Spinal cord (tissue), 10 donors: ENCODE measurements around the gene SAMSN1. TPM values are rescaled to one million over a fixed set of nuclear protein-coding genes. Genes with fewer than 3 reads are reported as not detected.
"Not testable (repeated sequence)": the region's sequence is repeated elsewhere in the genome, so short reads cannot be mapped to it uniquely, and the experiment has no call there.

Experiments used
- DNase-seq, 6 donors: peaks; one replicate each; pipeline versions ENCODE4 v3.0.0 to v3.0.0-alpha.2; 2013 to 2015; ENCODE audit warnings: low spot score in 6 of 6, low read depth in 4 of 6
- H3K27ac ChIP-seq: one replicate; pipeline ENCODE4 v1.5.1; 2013; ENCODE audit warnings: low read depth, low read length, control low read depth
- H3K27me3 ChIP-seq: one replicate; pipeline ENCODE4 v1.6.1; 2013; ENCODE audit warnings: low read length; ENCODE audit not compliant: control insufficient read depth, insufficient read depth
- H3K36me3 ChIP-seq: one replicate; pipeline ENCODE4 v1.6.1; 2013; ENCODE audit warnings: low read length; ENCODE audit not compliant: control insufficient read depth, insufficient read depth
- H3K4me1 ChIP-seq: one replicate; pipeline ENCODE4 v1.6.1; 2013; ENCODE audit warnings: low read length; ENCODE audit not compliant: control insufficient read depth, insufficient read depth
- H3K4me3 ChIP-seq: one replicate; pipeline ENCODE4 v1.5.1; 2013; ENCODE audit warnings: low read depth, low read length, control low read depth
- H3K9me3 ChIP-seq: one replicate; pipeline ENCODE4 v1.6.1; 2013; ENCODE audit warnings: low read length; ENCODE audit not compliant: control insufficient read depth, insufficient read depth
- WGBS: methylation state at CpG from one replicate; pipeline ENCODE4 v1.1.5; 2013; ENCODE audit warnings: missing lambda C conversion rate; ENCODE audit not compliant: insufficient coverage; 5-methylcytosine and 5-hydroxymethylcytosine counted together
- polyA plus RNA-seq, 2 donors: library from polyadenylated mRNA; unstranded; fragments of 120-200 nt; gene quantifications; one replicate each; pipeline ENCODE4 v1.2.1, GENCODE V29; 2013; ENCODE audit not compliant: insufficient read length in 2 of 2
- total RNA-seq, 2 donors: library from RNA; depleted of rRNA in 1 of 2; stranded (reverse); fragments of 120-200 nt in 1 of 2; fragments of >200 nt in 1 of 2; gene quantifications; one replicate each; pipeline versions ENCODE4 v1.2.3 to v1.2.4, GENCODE V29; 2013 to 2014
- donor health status: healthy.

SAMSN1 gene
- total and polyA plus RNA-seq, 4 donors: 8.5 to 22.4 (median 12.3) TPM

DNA sequence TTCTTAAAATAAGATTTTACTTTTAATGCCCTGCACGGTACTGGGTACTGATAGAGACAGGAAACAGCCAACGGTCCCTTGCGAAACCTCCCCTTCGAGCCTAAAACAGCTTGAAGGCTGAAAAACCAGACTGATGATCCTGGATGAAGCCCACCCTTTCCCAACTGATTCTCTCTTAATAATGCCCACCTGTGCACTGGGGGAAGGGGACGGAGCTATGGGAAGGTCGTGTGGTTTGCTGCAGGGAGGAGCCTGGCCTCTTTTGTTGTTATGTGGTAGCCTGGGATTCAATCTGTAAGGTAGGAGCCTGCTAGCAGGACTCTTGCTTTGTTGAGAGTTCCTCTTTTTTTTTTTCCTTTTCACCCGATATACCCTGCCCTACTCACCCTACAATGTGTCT lies 25.6 kb downstream of the SAMSN1 start:
- DNase-seq: no peak
- Histone ChIP-seq H3K9me3 (no peaks in the 10 kb centered on the region), H3K36me3 (no peaks in the 10 kb centered on the region), H3K27me3 (no peaks in the 10 kb centered on the region), H3K27ac (no peak overlapping the region), H3K4me1 (no peaks in the 10 kb centered on the region), H3K4me3 (no peak overlapping the region)
- WGBS: 79% methylated on average over 5 of the region's 7 CpGs

DNA sequence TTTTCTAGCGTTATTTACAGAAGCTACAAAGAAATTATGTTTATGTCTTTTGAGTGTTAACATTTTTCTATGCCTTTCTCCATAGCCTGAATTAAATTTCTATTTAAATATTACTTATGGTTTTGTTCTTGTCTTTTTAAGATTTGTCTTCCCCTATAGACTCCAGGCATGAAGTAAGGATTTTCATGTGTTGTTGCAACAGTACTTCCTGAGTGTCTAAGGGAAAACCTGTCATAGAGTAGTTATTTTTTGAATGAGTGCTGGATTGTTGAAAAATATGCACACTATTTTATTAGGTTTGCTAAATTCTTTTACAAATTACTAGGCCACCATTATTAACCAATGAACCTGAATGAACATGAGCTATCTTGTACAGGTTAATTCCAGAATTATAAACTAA lies 27.1 kb downstream of the SAMSN1 start:
- H3K4me1 ChIP-seq: no peaks in the 10 kb centered on the region
- H3K9me3 ChIP-seq: no peaks in the 10 kb centered on the region
- WGBS: no CpG with 5 or more reads among the region's 1 CpG
- no peaks in the 10 kb centered on the region for H3K27me3 ChIP-seq
- no peaks in the 10 kb centered on the region for H3K36me3 ChIP-seq
- H3K4me3 ChIP-seq: no peak overlapping the region
- DNase-seq: no peak
- H3K27ac ChIP-seq: no peak overlapping the region

GRCh38 chr21:14513804-14514203 lies 32.3 kb downstream of the SAMSN1 start:
- H3K36me3 ChIP-seq: no peaks in the 10 kb centered on the region
- H3K27me3 ChIP-seq: no peaks in the 10 kb centered on the region
- peak in 2 of 6 donors; percentile 12 to 56 for DNase-seq
- H3K4me3 ChIP-seq: no peak overlapping the region
- H3K9me3 ChIP-seq: no peaks in the 10 kb centered on the region
- WGBS: no CpG with 5 or more reads among the region's 1 CpG
- no peak overlapping the region for H3K27ac ChIP-seq
- no peaks in the 10 kb centered on the region for H3K4me1 ChIP-seq

GRCh38 chr21:14506859-14507457 lies 39.2 kb downstream of the SAMSN1 start:
- not testable (repeated sequence) for H3K9me3 ChIP-seq, H3K4me1 ChIP-seq, DNase-seq, H3K36me3 ChIP-seq, H3K27ac ChIP-seq, H3K27me3 ChIP-seq, H3K4me3 ChIP-seq
- WGBS: 100% methylated on average over 1 of the region's 2 CpGs

DNA sequence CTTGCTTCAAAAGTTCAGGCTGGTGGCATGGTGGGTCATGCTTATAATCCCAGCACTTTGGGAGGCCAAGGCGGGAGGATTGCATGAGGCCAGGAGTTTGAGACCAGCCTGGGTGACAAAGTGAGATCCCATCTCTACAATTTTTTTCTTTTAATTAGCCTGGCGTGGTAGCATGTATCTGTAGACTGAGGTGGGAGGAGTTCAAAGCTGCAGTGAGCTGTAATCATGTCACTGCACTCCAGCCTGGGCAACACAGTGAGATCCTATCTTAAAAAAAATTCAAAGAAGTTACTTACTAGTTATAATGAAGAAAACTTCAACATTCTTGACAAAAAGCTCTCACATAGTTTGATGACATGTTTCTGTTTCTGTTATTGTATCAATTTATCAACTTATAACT lies 45.2 kb downstream of the SAMSN1 start:
- no peak overlapping the region for H3K4me3 ChIP-seq
- no peaks in the 10 kb centered on the region for H3K27me3 ChIP-seq
- WGBS: no CpG with 5 or more reads among the region's 2 CpGs
- H3K27ac ChIP-seq: no peak overlapping the region
- DNase-seq: no peak
- no peaks in the 10 kb centered on the region for H3K9me3 ChIP-seq
- no peaks in the 10 kb centered on the region for H3K4me1 ChIP-seq
- no peaks in the 10 kb centered on the region for H3K36me3 ChIP-seq

GRCh38 chr21:14499316-14499715 lies 46.8 kb downstream of the SAMSN1 start:
- DNase-seq: no peak
- Histone ChIP-seq H3K27ac (no peak overlapping the region), H3K4me3 (no peak overlapping the region), H3K27me3 (no peaks in the 10 kb centered on the region), H3K9me3 (no peaks in the 10 kb centered on the region), H3K4me1 (no peaks in the 10 kb centered on the region), H3K36me3 (no peaks in the 10 kb centered on the region)
- no CpG with 5 or more reads among the region's 1 CpG for WGBS

- H3K27me3 ChIP-seq: no peaks in the 10 kb centered on the region
- H3K36me3 ChIP-seq: no peaks in the 10 kb centered on the region
- H3K9me3 ChIP-seq: no peaks in the 10 kb centered on the region
- no CpG with 5 or more reads among the region's 2 CpGs for WGBS
- no peak for DNase-seq
- H3K27ac ChIP-seq: no peak overlapping the region
- no peaks in the 10 kb centered on the region for H3K4me1 ChIP-seq
- no peak overlapping the region for H3K4me3 ChIP-seq
These were observed 48.3 kb downstream of the SAMSN1 start for GRCh38 chr21:14497825-14498224.

DNA sequence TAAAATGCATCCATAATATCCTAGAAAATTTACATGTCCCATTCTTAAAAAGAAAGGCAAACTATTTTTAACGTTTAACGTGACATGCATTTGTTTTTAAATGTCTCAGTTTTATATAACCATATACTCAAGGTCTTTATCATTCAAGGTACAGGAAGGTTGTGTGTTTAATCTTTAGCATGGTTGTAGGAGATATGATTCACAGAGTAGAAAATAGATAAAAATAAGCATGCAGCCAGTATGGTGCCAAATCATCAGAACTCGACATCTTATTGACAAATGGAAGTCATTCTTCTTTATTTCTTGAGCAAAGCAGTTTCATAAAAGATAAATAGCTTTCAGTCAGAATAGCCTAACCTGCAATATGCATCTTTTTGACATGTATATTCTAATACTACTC lies 51.0 kb downstream of the SAMSN1 start:
- Histone ChIP-seq H3K36me3 (no peaks in the 10 kb centered on the region), H3K4me3 (no peak overlapping the region), H3K9me3 (no peaks in the 10 kb centered on the region), H3K27ac (no peak overlapping the region), H3K27me3 (no peaks in the 10 kb centered on the region), H3K4me1 (no peaks in the 10 kb centered on the region)
- WGBS: no CpG with 5 or more reads among the region's 3 CpGs
- no peak for DNase-seq

- no CpG with 5 or more reads among the region's 1 CpG for WGBS
- not testable (repeated sequence) for H3K4me3 ChIP-seq
These were observed 51.9 kb downstream of the SAMSN1 start for GRCh38 chr21:14494181-14494580.

GRCh38 chr21:14493731-14494130 lies 52.4 kb downstream of the SAMSN1 start:
- no peak overlapping the region for H3K4me3 ChIP-seq
- DNase-seq: no peak
- no peaks in the 10 kb centered on the region for H3K9me3 ChIP-seq
- H3K27me3 ChIP-seq: no peaks in the 10 kb centered on the region
- no peak overlapping the region for H3K27ac ChIP-seq
- WGBS: 86% methylated on average over 1 of the region's 2 CpGs
- no peaks in the 10 kb centered on the region for H3K36me3 ChIP-seq
- no peaks in the 10 kb centered on the region for H3K4me1 ChIP-seq

More at GRCh38 chr21:14494181-14494580, 51.9 kb downstream of the SAMSN1 start:
- not testable (repeated sequence) for H3K9me3 ChIP-seq, DNase-seq, H3K27ac ChIP-seq, H3K36me3 ChIP-seq, H3K4me1 ChIP-seq, H3K27me3 ChIP-seq
